Raji (cell line): Measurements from ENCODE around the gene TMEM184B.

Experiments
- POLR2A ChIP-seq: IDR thresholded peaks from 2 replicates; pipeline ENCODE4 v1.6.1; 2011; ENCODE audit warnings: low read depth, low read length, control low read depth; ENCODE audit not compliant: insufficient read depth

Gene TMEM184B

GRCh38 chr22:38311323-38311620, 38.5 kb upstream of the TMEM184B start:
- no peak for TF ChIP-seq POLR2A

- TF ChIP-seq POLR2A: no peak
These were observed 37.9 kb upstream of the TMEM184B start for GRCh38 chr22:38310518-38311322.

GRCh38 chr22:38309614-38310517, 37.1 kb upstream of the TMEM184B start:
- no peak for TF ChIP-seq POLR2A

- TF ChIP-seq POLR2A: no peak
These were observed 36.1 kb upstream of the TMEM184B start for GRCh38 chr22:38308791-38309498.

- TF ChIP-seq POLR2A: no peak
These were observed 33.0 kb upstream of the TMEM184B start for GRCh38 chr22:38305471-38306448.

- TF ChIP-seq POLR2A: no peak
These were observed 31.7 kb upstream of the TMEM184B start for GRCh38 chr22:38304526-38304925.

GRCh38 chr22:38303974-38304373, 31.2 kb upstream of the TMEM184B start:
- TF ChIP-seq POLR2A: no peak

- TF ChIP-seq POLR2A: no peak
These were observed 30.1 kb upstream of the TMEM184B start for GRCh38 chr22:38302906-38303305.

GRCh38 chr22:38300946-38301345, 28.1 kb upstream of the TMEM184B start:
- TF ChIP-seq POLR2A: no peak

- no peak for TF ChIP-seq POLR2A
These were observed 27.6 kb upstream of the TMEM184B start for GRCh38 chr22:38300197-38300945.

GRCh38 chr22:38299770-38300102, 26.9 kb upstream of the TMEM184B start:
- no peak for TF ChIP-seq POLR2A

- no peak for TF ChIP-seq POLR2A
These were observed 25.6 kb upstream of the TMEM184B start for GRCh38 chr22:38298312-38299005.

GRCh38 chr22:38296372-38296771, 23.6 kb upstream of the TMEM184B start:
- TF ChIP-seq POLR2A: no peak
